NB4 (cell line): Measurements from ENCODE around the gene SPATA7.

Source experiments
- CTCF ChIP-seq: IDR thresholded peaks from one replicate; pipeline ENCODE4 v1.5.1; 2012; ENCODE audit warnings: low read depth, low read length
- POLR2A ChIP-seq: IDR thresholded peaks from 2 replicates; pipeline ENCODE4 v1.6.1; 2011; ENCODE audit warnings: mild to moderate bottlenecking; ENCODE audit not compliant: insufficient read length; ENCODE audit errors: extremely low read depth

GRCh38 chr14:88420187-88420586 is 34.7 kb downstream of the SPATA7 start:
- TF ChIP-seq POLR2A (no peak), CTCF (no peak)
